ENCODE results near the gene ESRRA.

ESRRA gene

GRCh38 chr11:64352099-64352994 is 47.0 kb downstream of the ESRRA start:
- DNase-seq (ENCODE audit: low spot score) = no peak

- no peak for DNase-seq (ENCODE audit: low spot score)
These were observed 47.8 kb downstream of the ESRRA start for GRCh38 chr11:64352995-64353714.

GRCh38 chr11:64353715-64354506 is 48.6 kb downstream of the ESRRA start:
- no peak for DNase-seq (ENCODE audit: low spot score)

GRCh38 chr11:64355078-64355940 is 50.0 kb downstream of the ESRRA start:
- DNase-seq (ENCODE audit: low spot score) = peak; percentile 94

- peak; percentile 58 for DNase-seq (ENCODE audit: low spot score)
These were observed 51.4 kb downstream of the ESRRA start for GRCh38 chr11:64356498-64357411.

GRCh38 chr11:64357446-64357845 is 52.1 kb downstream of the ESRRA start:
- no peak for DNase-seq (ENCODE audit: low spot score)

DNA sequence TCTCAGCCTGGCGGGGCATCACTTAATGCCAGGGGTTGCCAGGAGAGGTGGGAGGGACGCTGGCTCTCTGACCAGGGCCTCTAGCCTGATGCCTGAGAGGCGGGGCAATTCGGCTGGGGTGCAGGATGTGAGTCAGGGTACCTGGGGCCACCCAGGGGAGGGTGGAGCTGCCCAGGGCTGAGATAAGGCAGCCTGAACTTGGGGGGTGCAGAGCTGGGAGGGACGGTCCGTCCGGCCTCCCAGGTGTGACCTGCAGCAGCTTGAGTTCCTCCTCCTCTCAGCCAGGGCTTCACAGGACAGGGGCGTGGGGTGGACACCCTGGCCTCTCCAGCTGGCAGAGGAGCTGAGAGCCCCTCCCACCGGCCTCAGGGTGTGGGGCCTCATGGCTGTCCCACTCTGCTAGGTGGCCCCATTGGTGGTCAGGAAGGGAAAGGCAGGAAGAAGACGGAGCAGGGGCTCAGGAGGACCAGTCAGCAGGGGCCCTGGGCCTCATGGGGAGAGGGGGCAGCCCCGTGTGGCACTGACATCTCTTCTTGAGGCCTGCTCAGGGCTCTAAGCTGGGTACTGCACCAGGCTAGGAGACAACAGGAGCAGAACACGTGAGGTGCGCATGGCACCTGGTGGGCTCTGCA is 52.7 kb downstream of the ESRRA start:
- peak; percentile 42 for DNase-seq (ENCODE audit: low spot score)

DNA sequence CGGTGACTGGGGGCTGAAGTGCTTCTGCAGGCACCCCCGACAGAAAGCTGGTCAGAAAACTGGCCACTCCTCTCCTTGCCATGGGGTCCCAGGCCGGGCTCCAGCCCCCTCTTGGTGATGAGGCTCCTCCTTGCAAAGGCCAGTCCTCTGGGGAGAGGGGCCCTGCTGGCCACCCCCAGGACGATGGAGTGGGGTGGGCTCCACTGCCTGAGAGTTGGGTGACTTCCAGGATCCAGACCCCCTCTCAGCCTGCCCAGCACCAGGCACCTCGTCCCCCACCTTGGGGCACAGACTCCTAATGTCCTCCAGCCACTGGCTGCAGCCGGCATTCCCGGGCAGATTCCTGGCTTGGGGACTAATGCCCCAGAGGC is 53.2 kb downstream of the ESRRA start:
- DNase-seq (ENCODE audit: low spot score) = no peak

DNA sequence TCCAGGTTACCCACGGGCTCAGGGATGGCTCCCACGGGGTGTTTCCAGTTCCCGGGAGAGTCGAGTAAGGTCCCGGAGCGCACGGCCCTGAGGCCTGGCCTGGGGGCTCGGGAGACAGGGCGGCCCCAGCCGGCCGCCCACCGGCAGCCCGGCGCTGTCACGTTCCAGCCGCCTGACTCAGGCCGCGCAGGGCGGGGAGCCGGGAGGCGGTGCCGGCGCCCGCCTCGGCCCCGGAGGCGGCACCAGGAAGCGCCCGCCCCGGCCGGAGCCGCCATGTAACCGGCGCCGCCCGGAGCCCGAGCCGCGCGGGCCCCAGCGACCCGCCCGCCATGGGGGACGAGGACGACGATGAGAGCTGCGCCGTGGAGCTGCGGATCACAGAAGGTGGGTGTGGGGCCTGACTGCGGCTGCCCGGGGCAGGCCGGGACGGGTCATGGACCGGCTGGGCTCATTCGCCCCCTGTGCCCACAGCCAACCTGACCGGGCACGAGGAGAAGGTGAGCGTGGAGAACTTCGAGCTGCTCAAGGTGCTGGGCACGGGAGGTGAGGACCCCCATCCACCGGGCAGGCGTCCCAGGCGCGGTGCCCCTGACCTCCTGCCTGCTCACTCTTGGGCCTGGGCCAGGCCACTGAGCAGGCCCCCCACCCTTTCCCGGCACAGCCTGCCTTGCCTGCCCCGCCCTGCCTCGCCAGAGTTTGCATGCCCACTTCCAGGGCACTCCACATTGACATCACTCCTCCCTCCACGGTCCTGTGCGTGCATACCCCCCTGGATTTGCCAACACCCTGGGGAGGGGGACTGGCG is 53.8 kb downstream of the ESRRA start, which contains the start of gene RPS6KA4:
RPS6KA4 (plus strand) TSS at position 256 of the 805 bp plus-strand sequence; CDS start at position 330, 74 bp downstream.
- peak; percentile 98 for DNase-seq (ENCODE audit: low spot score)

DNA sequence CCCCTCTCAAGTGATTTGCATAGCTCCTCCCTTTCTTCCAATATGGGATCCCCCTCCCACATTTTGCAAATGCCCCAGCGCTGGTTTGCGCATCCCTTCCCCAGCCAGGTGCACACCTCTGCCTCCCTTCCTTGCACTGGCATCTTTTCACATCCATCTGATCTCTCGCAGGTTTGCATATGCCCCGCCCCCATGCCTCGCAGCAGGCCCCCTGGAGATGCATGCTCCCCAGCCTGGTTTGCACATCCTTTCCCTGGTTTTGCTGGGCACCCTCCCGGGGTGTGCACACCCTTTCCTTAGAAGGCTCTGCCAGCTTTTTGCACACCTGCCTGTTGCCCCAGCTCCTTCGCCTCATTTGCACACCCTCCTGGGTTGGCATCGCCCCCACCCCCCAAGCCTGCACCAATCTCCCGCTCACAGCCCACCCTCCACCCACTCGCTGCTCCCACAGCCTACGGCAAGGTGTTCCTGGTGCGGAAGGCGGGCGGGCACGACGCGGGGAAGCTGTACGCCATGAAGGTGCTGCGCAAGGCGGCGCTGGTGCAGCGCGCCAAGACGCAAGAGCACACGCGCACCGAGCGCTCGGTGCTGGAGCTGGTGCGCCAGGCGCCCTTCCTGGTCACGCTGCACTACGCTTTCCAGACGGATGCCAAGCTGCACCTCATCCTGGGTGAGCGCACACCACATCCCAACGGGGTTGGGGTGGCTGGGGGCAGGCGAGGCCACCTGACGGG is 54.6 kb downstream of the ESRRA start:
- DNase-seq (ENCODE audit: low spot score) = no peak

GRCh38 chr11:64360448-64360921 is 55.2 kb downstream of the ESRRA start:
- no peak for DNase-seq (ENCODE audit: low spot score)

- DNase-seq (ENCODE audit: low spot score) = no peak
These were observed 56.3 kb downstream of the ESRRA start for GRCh38 chr11:64361659-64362058.

DNA sequence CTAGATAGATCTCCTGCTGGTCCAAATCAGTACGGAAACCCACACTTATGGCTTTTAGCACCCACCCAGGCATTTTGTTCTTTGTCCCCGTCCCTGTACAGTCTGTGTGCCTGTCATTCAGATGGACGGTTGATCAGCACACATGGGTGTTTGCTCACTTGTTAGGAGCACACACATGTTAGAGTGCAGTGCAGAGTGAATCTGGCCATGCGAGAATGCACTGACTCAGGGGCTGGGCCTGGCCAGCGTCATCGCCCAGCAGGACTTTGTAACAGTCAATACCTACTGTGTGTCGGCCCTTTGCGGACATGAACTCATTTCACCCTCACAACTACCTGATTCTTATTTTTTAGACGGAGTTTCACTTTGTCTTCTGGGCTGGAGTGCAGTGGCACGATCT is 57.0 kb downstream of the ESRRA start:
- DNase-seq (ENCODE audit: low spot score) = no peak

DNA sequence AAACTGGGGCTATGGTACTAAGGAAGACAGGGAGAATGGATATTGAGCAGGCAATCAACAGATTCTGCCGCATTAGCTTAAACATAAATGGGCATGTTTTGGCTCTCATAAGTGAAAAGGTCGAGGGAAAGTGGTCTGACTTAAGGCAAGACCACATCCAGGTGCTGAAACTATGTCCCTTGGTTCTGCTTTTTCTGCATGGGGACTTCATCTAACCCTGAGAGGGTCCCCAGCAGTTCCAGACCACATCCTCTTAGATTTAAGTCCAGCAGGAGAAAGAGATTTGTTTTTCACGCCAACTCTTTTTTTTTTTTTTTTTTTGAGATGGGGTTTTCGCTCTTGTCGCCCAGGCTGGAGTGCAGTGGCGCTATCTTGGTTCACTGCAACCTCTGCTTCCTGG is 59.1 kb downstream of the ESRRA start:
- no peak for DNase-seq (ENCODE audit: low spot score)

GRCh38 chr11:64364911-64365310 is 59.6 kb downstream of the ESRRA start:
- no peak for DNase-seq (ENCODE audit: low spot score)
